GM23338 (cell line): Measurements from ENCODE around the gene CENPN. TPM values are rescaled to one million over a fixed set of nuclear protein-coding genes. Genes with fewer than 3 reads are reported as not detected.

ENCODE experiments used
- ATAC-seq: fragments of 200-7000 bp; cut with Tn5 transposase; 3 replicates; pipeline ENCODE4 v1.9.1; 2020
- DNase-seq: peaks from one replicate; pipeline ENCODE4 v3.0.0-alpha.2; 2015; ENCODE audit warnings: low spot score
- H2AFZ ChIP-seq: fragments of 200-600 bp; sonication (generic); 2 replicates; pipeline ENCODE4 v1.8.0; 2016; ENCODE audit warnings: antibody characterized with exemption, mild to moderate bottlenecking, moderate library complexity
- H3F3A ChIP-seq: fragments of 200-600 bp; sonication (generic); replicated peaks from 2 replicates; pipeline ENCODE4 v1.8.0; 2017; ENCODE audit warnings: antibody characterized with exemption, mixed run types, low read depth
- H3K27ac ChIP-seq: fragments of 200-600 bp; sonication (generic); 2 replicates; pipeline ENCODE4 v1.6.1; 2016; ENCODE audit warnings: low read depth
- H3K27me3 ChIP-seq: fragments of 200-600 bp; sonication (generic); 2 replicates; pipeline ENCODE4 v1.8.0; 2016; ENCODE audit warnings: mild to moderate bottlenecking, mixed run types, moderate library complexity; ENCODE audit not compliant: insufficient read depth
- H3K36me3 ChIP-seq: fragments of 200-600 bp; sonication (generic); 2 replicates; pipeline ENCODE4 v1.8.0; 2016; ENCODE audit warnings: mild to moderate bottlenecking; ENCODE audit not compliant: insufficient read depth
- H3K4me1 ChIP-seq: fragments of 200-600 bp; sonication (generic); 2 replicates; pipeline ENCODE4 v1.8.0; 2016; ENCODE audit warnings: mild to moderate bottlenecking, moderate library complexity; ENCODE audit not compliant: insufficient read depth
- H3K4me2 ChIP-seq: fragments of 200-600 bp; sonication (generic); 2 replicates; pipeline ENCODE4 v1.7.1; 2017; ENCODE audit warnings: mixed run types
- H3K4me3 ChIP-seq: fragments of 200-600 bp; sonication (generic); 2 replicates; pipeline ENCODE4 v1.6.1; 2016; ENCODE audit warnings: mixed run types
- H3K79me2 ChIP-seq: fragments of 200-600 bp; sonication (generic); replicated peaks from 2 replicates; pipeline ENCODE4 v1.8.0; 2017; ENCODE audit warnings: mild to moderate bottlenecking; ENCODE audit not compliant: insufficient read depth
- H3K9me2 ChIP-seq: fragments of 200-600 bp; sonication (generic); 2 replicates; pipeline ENCODE4 v1.8.0; 2017; ENCODE audit not compliant: insufficient read depth
- H4K20me1 ChIP-seq: fragments of 200-600 bp; sonication (generic); replicated peaks from 2 replicates; pipeline ENCODE4 v1.8.0; 2017; ENCODE audit warnings: mild to moderate bottlenecking; ENCODE audit not compliant: insufficient read depth
- H3K27ac Mint-ChIP-seq: 2 replicates; pipeline ENCODE4 v1.8.0; 2020; ENCODE audit warnings: inconsistent platforms, mild to moderate bottlenecking, moderate library complexity, mixed read lengths
- H3K27me3 Mint-ChIP-seq: 3 replicates; pipeline ENCODE4 v1.8.0; 2022; ENCODE audit warnings: low read depth, mild to moderate bottlenecking, moderate library complexity, mixed read lengths, inconsistent platforms; ENCODE audit not compliant: insufficient read depth, poor library complexity
- H3K36me3 Mint-ChIP-seq: 3 replicates; pipeline ENCODE4 v1.8.0; 2021; ENCODE audit warnings: low read depth, mild to moderate bottlenecking, inconsistent platforms, moderate library complexity, mixed read lengths
- H3K4me1 Mint-ChIP-seq: 3 replicates; pipeline ENCODE4 v1.8.0; 2020; ENCODE audit warnings: mild to moderate bottlenecking, inconsistent platforms, mixed read lengths
- H3K4me3 Mint-ChIP-seq: 3 replicates; pipeline ENCODE4 v1.8.0; 2021; ENCODE audit warnings: moderate library complexity, mild to moderate bottlenecking, inconsistent platforms, mixed read lengths
- H3K9me3 Mint-ChIP-seq: 3 replicates; pipeline ENCODE4 v1.8.0; 2020; ENCODE audit warnings: moderate library complexity, mild to moderate bottlenecking, inconsistent platforms, mixed read lengths
- CREB1 ChIP-seq: fragments of 250-450 bp; sonication (Bioruptor Pico); IDR thresholded peaks from 2 replicates; pipeline ENCODE4 v1.5.0; 2020; ENCODE audit warnings: low read depth, mild to moderate bottlenecking, moderate library complexity
- CTCF ChIP-seq, 2 experiments: fragments of 200-600 bp in 1 of 2; sonication (generic) in 1 of 2; conservative IDR thresholded peaks; 2 replicates each; pipeline versions ENCODE4 v1.5.1 to v1.6.1; 2016 to 2017; ENCODE audit warnings: antibody characterized with exemption in 2 of 2, low read depth in 2 of 2, mild to moderate bottlenecking in 2 of 2, moderate library complexity in 1 of 2
- ETS1 ChIP-seq: IDR thresholded peaks from 2 replicates; pipeline ENCODE4 v1.6.1; 2016; ENCODE audit warnings: antibody characterized with exemption
- EZH2 ChIP-seq: fragments of 200-600 bp; sonication (generic); IDR thresholded peaks from one replicate; pipeline ENCODE4 v1.8.0; 2017; ENCODE audit warnings: antibody characterized with exemption, mild to moderate bottlenecking, low read depth; ENCODE audit not compliant: unreplicated experiment
- EZH2phosphoT487 ChIP-seq: fragments of 200-600 bp; sonication (generic); IDR thresholded peaks from one replicate; pipeline ENCODE4 v1.8.1; 2018; ENCODE audit warnings: antibody characterized with exemption; ENCODE audit not compliant: unreplicated experiment
- JUNB ChIP-seq: IDR thresholded peaks from one replicate; pipeline ENCODE4 v1.6.1; 2016; ENCODE audit warnings: antibody characterized with exemption; ENCODE audit not compliant: unreplicated experiment
- NANOG ChIP-seq: IDR thresholded peaks from 2 replicates; pipeline ENCODE4 v1.6.1; 2016; ENCODE audit warnings: antibody characterized with exemption, borderline replicate concordance
- POLR2AphosphoS5 ChIP-seq: IDR thresholded peaks from 2 replicates; pipeline ENCODE4 v1.6.1; 2016; ENCODE audit warnings: antibody characterized with exemption, low read depth
- REST ChIP-seq: IDR thresholded peaks from one replicate; pipeline ENCODE4 v1.6.1; 2018; ENCODE audit warnings: antibody characterized with exemption; ENCODE audit not compliant: unreplicated experiment
- STAT1 ChIP-seq: IDR thresholded peaks from one replicate; pipeline ENCODE4 v1.6.1; 2016; ENCODE audit warnings: antibody characterized with exemption; ENCODE audit not compliant: unreplicated experiment
- ZNF114 ChIP-seq: fragments of 250-450 bp; sonication (Bioruptor Pico); IDR thresholded peaks from 2 replicates; pipeline ENCODE4 v1.5.0; 2020; ENCODE audit warnings: mild to moderate bottlenecking, moderate library complexity
- ZNF331 ChIP-seq: fragments of 250-450 bp; sonication (Bioruptor Pico); IDR thresholded peaks from 2 replicates; pipeline ENCODE4 v1.5.0; 2020; ENCODE audit warnings: low read depth, mild to moderate bottlenecking, moderate library complexity
- polyA plus RNA-seq: library from polyadenylated mRNA; unstranded; fragments of >200 nt; fragmentation: Nextera tagmentation; extraction: Ambion mirVana; gene quantifications from 2 replicates; pipeline ENCODE4 v1.2.1, GENCODE V29; 2016
- total RNA-seq: library from RNA; depleted of rRNA; stranded (reverse); fragments of >200 nt; shearing (Covaris generic); gene quantifications from 2 replicates; pipeline ENCODE4 v1.2.3, GENCODE V29; 2014

Gene CENPN
- total and polyA plus RNA-seq, 2 experiments from 2014 or later, result 43.6 to 80.8 TPM

GRCh38 chr16:80971819-80972218 lies 35.2 kb upstream of the CENPN start (continued):
- no peak for TF ChIP-seq CTCF (conservative IDR thresholded peaks at IDR 0.05; ENCODE audit: low read depth in 2 of 2)
- no peak for TF ChIP-seq POLR2AphosphoS5
- TF ChIP-seq NANOG, result no peak
- TF ChIP-seq ZNF331 (CRISPR knock-in tag), result no peak
- no peak for TF ChIP-seq STAT1
- no peak for TF ChIP-seq EZH2phosphoT487
- TF ChIP-seq ZNF114, result no peak

DNA sequence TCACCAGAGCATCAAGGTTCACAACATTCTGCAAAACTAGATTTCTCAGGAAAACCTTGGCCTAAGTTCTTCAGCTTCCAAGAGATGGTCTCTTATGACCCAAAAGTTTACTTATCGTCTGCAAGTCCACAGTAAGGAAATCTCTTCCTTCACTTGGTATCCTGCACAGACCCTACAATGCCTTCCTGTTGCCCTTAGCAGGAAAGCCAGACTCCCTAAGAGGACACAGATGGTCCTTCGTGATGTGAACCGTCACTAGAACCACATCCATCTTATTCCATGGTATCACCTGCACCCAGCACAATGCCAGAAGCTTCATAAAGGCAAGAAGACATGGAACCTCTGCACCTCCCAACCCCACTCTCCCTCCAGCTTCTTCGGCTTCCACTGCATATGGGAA lies 34.4 kb upstream of the CENPN start:
- no peak overlapping the region for H3K27ac ChIP-seq
- DNase-seq (no peak), ATAC-seq (no peak)
- H3K27me3 Mint-ChIP-seq, result peaks cover 2% of the 10 kb centered on the region
- no peak overlapping the region for H3K4me3 Mint-ChIP-seq
- H3K36me3 ChIP-seq, result no peaks in the 10 kb centered on the region
- no peak overlapping the region for H2AFZ ChIP-seq
- H3K9me3 Mint-ChIP-seq, result no peaks in the 10 kb centered on the region
- no peaks in the 10 kb centered on the region for H3K27me3 ChIP-seq
- no peaks in the 10 kb centered on the region for H3F3A ChIP-seq
- H3K4me2 ChIP-seq, result no peak overlapping the region
- no peaks in the 10 kb centered on the region for H3K79me2 ChIP-seq
- no peak overlapping the region for H3K4me3 ChIP-seq
- no peak overlapping the region for H3K27ac Mint-ChIP-seq
- H3K4me1 Mint-ChIP-seq, result peaks cover 2% of the 10 kb centered on the region; the same call in 2 of the 3 replicates
- peaks cover 6% of the 10 kb centered on the region; the same call in 1 of the 2 replicates for H4K20me1 ChIP-seq
- no peaks in the 10 kb centered on the region for H3K4me1 ChIP-seq
- H3K36me3 Mint-ChIP-seq, result no peaks in the 10 kb centered on the region; the same call in 2 of the 3 replicates
- no peaks in the 10 kb centered on the region for H3K9me2 ChIP-seq
- TF ChIP-seq ETS1 (no peak), EZH2phosphoT487 (no peak), EZH2 (no peak), ZNF331 (CRISPR knock-in tag) (no peak), CTCF (conservative IDR thresholded peaks at IDR 0.05; ENCODE audit: low read depth in 2 of 2) (no peak), STAT1 (no peak), JUNB (no peak), CREB1 (CRISPR knock-in tag) (no peak), REST (no peak)
